ENCODE results near the gene PPIH.
"Not testable (repeated sequence)": the region's sequence is repeated elsewhere in the genome, so short reads cannot be mapped to it uniquely, and the experiment has no call there.

Gene PPIH

GRCh38 chr1:42680921-42681683 lies 22.9 kb downstream of the PPIH start:
- Histone ChIP-seq H3K79me2 (ENCODE audit: insufficient read depth, low read length) (peaks cover 43% of the 10 kb centered on the region), H3K9me2 (replicated peaks; ENCODE audit: insufficient read depth, low read length) (no peaks in the 10 kb centered on the region), H3K27ac (ENCODE audit: low read depth, low read length) (peak overlapping the region; percentile 68), H3K27me3 (ENCODE audit: low read length) (no peaks in the 10 kb centered on the region), H3K4me2 (ENCODE audit: low read depth, low read length, poor library complexity, severe bottlenecking) (peak overlapping the region; percentile 76), H3K4me3 (ENCODE audit: insufficient read depth, low read length, poor library complexity, severe bottlenecking) (peak overlapping the region; percentile 79), H3K36me3 (ENCODE audit: low read length) (peaks cover 30% of the 10 kb centered on the region), H3K9ac (ENCODE audit: low read length) (peak overlapping the region; percentile 94), H2AFZ (ENCODE audit: low read depth, low read length, severe bottlenecking) (peak overlapping the region; percentile 15), H4K20me1 (ENCODE audit: low read depth, low read length) (peaks cover 28% of the 10 kb centered on the region), H3F3A (ENCODE audit: insufficient read depth) (peaks cover 9% of the 10 kb centered on the region; the same call in 1 of the 2 replicates), H3K9me3 (ENCODE audit: insufficient read depth, low read length) (no peaks in the 10 kb centered on the region)
- TF ChIP-seq EZH2phosphoT487 (conservative IDR thresholded peaks at IDR 0.05; ENCODE audit: low read length) (no peak), CTCF (IDR thresholded peaks at IDR 0.05; ENCODE audit: insufficient read depth, low read length, poor library complexity, severe bottlenecking) (no peak)

- Histone ChIP-seq H3K36me3 (ENCODE audit: low read length) (peaks cover 33% of the 10 kb centered on the region), H4K20me1 (ENCODE audit: low read depth, low read length) (peaks cover 36% of the 10 kb centered on the region), H2AFZ (ENCODE audit: low read depth, low read length, severe bottlenecking) (peak within 1 kb of the TSS; percentile 15), H3K4me3 (ENCODE audit: insufficient read depth, low read length, poor library complexity, severe bottlenecking) (peak within 1 kb of the TSS; percentile 85), H3K27me3 (ENCODE audit: low read length) (no peaks in the 10 kb centered on the region), H3K4me2 (ENCODE audit: low read depth, low read length, poor library complexity, severe bottlenecking) (peak within 1 kb of the TSS; percentile 89), H3K9ac (ENCODE audit: low read length) (peak within 1 kb of the TSS; percentile 94), H3K9me2 (replicated peaks; ENCODE audit: insufficient read depth, low read length) (no peaks in the 10 kb centered on the region), H3K79me2 (ENCODE audit: insufficient read depth, low read length) (peaks cover 51% of the 10 kb centered on the region), H3K9me3 (ENCODE audit: insufficient read depth, low read length) (no peaks in the 10 kb centered on the region), H3F3A (ENCODE audit: insufficient read depth) (peaks cover 11% of the 10 kb centered on the region; the same call in 1 of the 2 replicates), H3K27ac (ENCODE audit: low read depth, low read length) (peak within 1 kb of the TSS; percentile 68)
- TF ChIP-seq CTCF (IDR thresholded peaks at IDR 0.05; ENCODE audit: insufficient read depth, low read length, poor library complexity, severe bottlenecking) (no peak), EZH2phosphoT487 (conservative IDR thresholded peaks at IDR 0.05; ENCODE audit: low read length) (no peak)
Measured at GRCh38 chr1:42681741-42682483, 23.7 kb downstream of the PPIH start, which contains the start of gene YBX1. TSS of gene YBX1 (plus strand) at chr1:42682418. CDS start at chr1:42682566, 148 bp downstream.

GRCh38 chr1:42682484-42682738 lies 24.2 kb downstream of the PPIH start:
- peak overlapping the region; percentile 68; the same call in 1 of the 2 replicates for H3K27ac ChIP-seq (ENCODE audit: low read depth, low read length)
- not testable (repeated sequence) for H3K9me2 ChIP-seq (replicated peaks; ENCODE audit: insufficient read depth, low read length)

More at GRCh38 chr1:42682484-42682738, 24.2 kb downstream of the PPIH start:
- Histone ChIP-seq H3K9ac (ENCODE audit: low read length) (peak overlapping the region; percentile 94), H3K36me3 (ENCODE audit: low read length) (peaks cover 33% of the 10 kb centered on the region), H3F3A (ENCODE audit: insufficient read depth) (peaks cover 11% of the 10 kb centered on the region; the same call in 1 of the 2 replicates), H3K4me3 (ENCODE audit: insufficient read depth, low read length, poor library complexity, severe bottlenecking) (peak overlapping the region; percentile 39), H3K79me2 (ENCODE audit: insufficient read depth, low read length) (peaks cover 56% of the 10 kb centered on the region), H4K20me1 (ENCODE audit: low read depth, low read length) (peaks cover 40% of the 10 kb centered on the region)
- H2AFZ ChIP-seq (ENCODE audit: low read depth, low read length, severe bottlenecking); H3K9me3 ChIP-seq (ENCODE audit: insufficient read depth, low read length); H3K27me3 ChIP-seq (ENCODE audit: low read length); H3K4me2 ChIP-seq (ENCODE audit: low read depth, low read length, poor library complexity, severe bottlenecking): not testable (repeated sequence)

All from SU-DHL-6 (cell line).